C1 segment of cervical spinal cord (tissue), 14 donors: Measurements from ENCODE around the gene SAMD5.

Source experiments
- DNase-seq, 14 donors: peaks; one replicate each; lab custom pipeline; 2025; lab: John Stamatoyannopoulos, UW

The SAMD5 gene

DNA sequence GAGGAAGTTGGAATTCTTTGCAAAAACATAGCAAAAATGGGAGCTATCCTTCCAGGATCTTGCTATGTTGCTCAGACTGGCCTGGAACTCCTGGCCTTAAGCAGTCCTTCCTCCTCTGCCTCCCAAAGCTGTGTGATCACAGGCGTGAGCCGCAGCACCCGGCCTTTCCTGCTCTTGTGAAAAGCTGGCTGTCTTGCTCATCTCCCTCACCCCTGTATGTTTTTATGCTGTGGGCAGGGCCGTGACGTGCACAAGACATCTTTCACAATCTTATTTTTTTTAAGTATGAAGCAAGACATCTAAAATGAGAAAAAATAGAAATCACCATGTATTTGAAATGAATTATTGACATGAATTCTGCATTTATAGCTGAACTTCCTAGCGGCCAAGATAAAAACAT is 110.4 kb downstream of the SAMD5 start:
- no peak for DNase-seq
